GM12878 (cell line): ENCODE measurements around the gene OTUD4. TPM values are rescaled to one million over a fixed set of nuclear protein-coding genes. Genes with fewer than 3 reads are reported as not detected.

Experiments
- ATAC-seq: fragments of 200-7000 bp; cut with Tn5 transposase; 3 replicates; pipeline ENCODE4 v1.9.1; 2020; ENCODE audit warnings: mild to moderate bottlenecking, moderate library complexity
- BruUV-seq: library from RNA; stranded (reverse); fragments of 400-500 nt; replicated peaks from 2 replicates; lab custom pipeline; 2021; lab: Mats Ljungman, UMichigan
- CTCF ChIA-PET: fragments of 300-600 bp; sonication (Branson Sonifier 250); formaldehyde crosslinking; extraction: SDS; loops from one replicate; lab custom pipeline; 2021; ENCODE audit warnings: inconsistent platforms; lab: Yijun Ruan, JAX
- POLR2A ChIA-PET: fragments of 350-600 bp; formaldehyde crosslinking; extraction: SDS; loops from one replicate; lab custom pipeline; 2021; ENCODE audit warnings: inconsistent platforms; lab: Charles Lee
- RAD21 ChIA-PET: fragments of 300-600 bp; sonication (Branson Sonifier 250); formaldehyde crosslinking; loops from one replicate; lab custom pipeline; 2023; ENCODE audit warnings: antibody characterized with exemption; ENCODE audit not compliant: unreplicated experiment; lab: Charles Lee
- SMC1A ChIA-PET: fragments of 300-600 bp; sonication (Branson Sonifier 250); formaldehyde crosslinking; loops from one replicate; lab custom pipeline; 2023; ENCODE audit not compliant: unreplicated experiment, uncharacterized antibody; lab: Charles Lee
- DNase-seq: peaks from one replicate; pipeline ENCODE4 v3.0.0-alpha.2; 2011; ENCODE audit warnings: low read depth, low spot score
- FAIRE-seq: peaks from 3 replicates; lab custom pipeline; 2011; peaks lifted over from hg19 to GRCh38; lab: Jason Lieb, UNC
- H2AFZ ChIP-seq: 2 replicates; pipeline ENCODE4 v1.6.0; 2011; ENCODE audit warnings: low read depth, low read length, control low read depth; ENCODE audit not compliant: control insufficient read depth
- H3K27ac ChIP-seq: 2 replicates; pipeline ENCODE4 v1.5.1; 2011; ENCODE audit warnings: control low read depth; ENCODE audit not compliant: control insufficient read depth, insufficient read depth
- H3K27me3 ChIP-seq, 2 experiments: replicated peaks in 1 of 2; 2 replicates each; pipeline versions ENCODE4 v1.6.0 to v1.6.1; 2011; ENCODE audit warnings: low read length in 1 of 2; ENCODE audit not compliant: control insufficient read depth in 2 of 2, insufficient read depth in 2 of 2
- H3K36me3 ChIP-seq, 2 experiments: 2 replicates each; pipeline ENCODE4 v1.5.1; 2011; ENCODE audit warnings: low read length in 1 of 2; ENCODE audit not compliant: control insufficient read depth in 2 of 2, insufficient read depth in 2 of 2
- H3K4me1 ChIP-seq: 2 replicates; pipeline ENCODE4 v1.6.1; 2011; ENCODE audit warnings: mild to moderate bottlenecking, low read length, moderate library complexity, mixed read lengths; ENCODE audit not compliant: control insufficient read depth, insufficient read depth
- H3K4me2 ChIP-seq: 2 replicates; pipeline ENCODE4 v1.6.0; 2011; ENCODE audit warnings: control low read depth; ENCODE audit not compliant: control insufficient read depth, insufficient read depth
- H3K4me3 ChIP-seq: fragments of 200-600 bp; sonication (generic); 2 replicates; pipeline ENCODE4 v1.5.1; 2016
- H3K79me2 ChIP-seq: 2 replicates; pipeline ENCODE4 v1.6.0; 2011; ENCODE audit warnings: low read length; ENCODE audit not compliant: control insufficient read depth, insufficient read depth
- H3K9ac ChIP-seq: 2 replicates; pipeline ENCODE4 v1.8.0; 2011; ENCODE audit warnings: low read length, control low read depth, mixed read lengths; ENCODE audit not compliant: control insufficient read depth, insufficient read depth
- H3K9me3 ChIP-seq: replicated peaks from 3 replicates; pipeline ENCODE4 v1.5.1; 2011; ENCODE audit warnings: mild to moderate bottlenecking, low read length; ENCODE audit not compliant: control insufficient read depth, insufficient read depth
- H4K20me1 ChIP-seq: 2 replicates; pipeline ENCODE4 v1.6.0; 2011; ENCODE audit not compliant: control insufficient read depth, insufficient read depth
- HDAC2 ChIP-seq: fragments of 200-600 bp; sonication (generic); IDR thresholded peaks from 2 replicates; pipeline ENCODE4 v1.6.1; 2017
- LARP7 ChIP-seq: fragments of 450-650 bp; IDR thresholded peaks from 2 replicates; pipeline ENCODE4 v1.6.1; 2017; ENCODE audit warnings: mild to moderate bottlenecking
- ZBTB4 ChIP-seq: fragments of 450-650 bp; formaldehyde crosslinking; IDR thresholded peaks from 2 replicates; pipeline ENCODE4 v1.4.0; 2022; ENCODE audit warnings: mild to moderate bottlenecking, moderate library complexity
- WGBS: methylation state at CpG from one replicate; pipeline ENCODE4 v1.1.6; 2016; ENCODE audit warnings: low lambda C conversion rate; ENCODE audit not compliant: insufficient replicate concordance, insufficient coverage; ENCODE audit errors: missing lambda C conversion rate; 5-methylcytosine and 5-hydroxymethylcytosine counted together
- in situ Hi-C: fragments of 300-500 bp; cut with MboI; formaldehyde crosslinking; loops from 9 replicates; pipeline ENCODE4 v1.14.3; 2018; ENCODE audit warnings: mixed read lengths
- intact Hi-C: fragments of 100-400 bp; cut with micrococcal nuclease; formaldehyde crosslinking; loops from one replicate; pipeline ENCODE4 v1.14.2; 2022; ENCODE audit not compliant: unreplicated experiment
- polyA plus RNA-seq, 11 experiments: library from polyadenylated mRNA; depleted of rRNA in 4 of 11; unstranded in 6 of 11; stranded (reverse) in 5 of 11; fragments of >200 nt; fragmentation: Nextera tagmentation in 4 of 11; fragmentation: Illumina TruSeq in 1 of 11; extraction: Ambion mirVana in 4 of 11; extraction: Trizol in 1 of 11; gene quantifications; 1 replicate in 1 of 11; 2 replicates in 10 of 11; pipeline versions ENCODE4 v1.2.1 to v1.2.3, GENCODE V29; 2011 to 2016; ENCODE audit warnings: inconsistent platforms in 2 of 11, missing spikeins in 2 of 11, low read depth in 1 of 11
- total RNA-seq, 4 experiments: library from RNA; depleted of rRNA in 3 of 4; stranded (reverse); fragments of >200 nt in 3 of 4; fragmentation: Illumina TruSeq in 1 of 4; extraction: Trizol in 1 of 4; gene quantifications; 2 replicates each; pipeline versions ENCODE4 v1.2.1 to v1.2.3, GENCODE V29; 2013 to 2021

The OTUD4 gene
- total and polyA plus RNA-seq, 10 of the 15 experiments (the other 5 are each of a cell fraction or from before 2014, with no cell fraction given): 2.2 to 26.3 (median 14.2) TPM

GRCh38 chr4:145170223-145170622 lies 10.2 kb downstream of the OTUD4 start:
- peaks cover 0 to 11% of the 10 kb centered on the region in 2 experiments; a peak in 2 of 4 replicates for H3K36me3 ChIP-seq
- H3K9ac ChIP-seq: no peak overlapping the region
- H3K4me2 ChIP-seq: no peak overlapping the region
- CTCF ChIA-PET: interaction anchor here (1.0 to 1.3 kb wide), 4 partner anchors 10 to 47 kb away, joined by 3 to 5 read pairs (median 3); no protein-coding TSS in a partner anchor
- H3K27me3 ChIP-seq: no peaks in the 10 kb centered on the region
- no peak overlapping the region for H3K4me3 ChIP-seq
- H3K4me1 ChIP-seq: no peaks in the 10 kb centered on the region
- DNase-seq: no peak
- intact Hi-C loops: no loop called here
- TSS peak; percentile 6 for BruUV-seq
- no peak for TF ChIP-seq ZBTB4
- no peak for TF ChIP-seq HDAC2
- no peak for TF ChIP-seq LARP7
- TF ChIP-seq, all 136 proteins: peak for 0
- in situ Hi-C loops: no loop called here
- FAIRE-seq: no peak
- Histone ChIP-seq H3K79me2 (peaks cover 23% of the 10 kb centered on the region), H4K20me1 (no peaks in the 10 kb centered on the region), H3K9me3 (no peaks in the 10 kb centered on the region), H3K27ac (no peak overlapping the region), H2AFZ (no peak overlapping the region)
- WGBS: 100% methylated on average over 1 of the region's 1 CpG
- ATAC-seq: peak; percentile 12; the same call in 2 of the 3 replicates
- ChIA-PET RAD21 (interaction anchor here (0.6 kb wide), 1 partner anchor 37 kb away, joined by 4 read pairs; no protein-coding TSS in a partner anchor), SMC1A (interaction anchor here (1.0 to 1.4 kb wide), 2 partner anchors 8 to 45 kb away, joined by 3 to 9 read pairs; no protein-coding TSS in a partner anchor), POLR2A (interaction anchor here (0.6 to 1.3 kb wide), 4 partner anchors 8 to 72 kb away, joined by 3 to 6 read pairs (median 3); partner anchors contain the start of genes ABCE1 and ANAPC10)
